ENCODE measurements around the gene OPCML. TPM values are rescaled to one million over a fixed set of nuclear protein-coding genes. Genes with fewer than 3 reads are reported as not detected.

OPCML gene
- polyA plus RNA-seq, 1 donor (not counting 4 experiments of a cell fraction or from before 2014, with no cell fraction given): 0.04 TPM

DNA sequence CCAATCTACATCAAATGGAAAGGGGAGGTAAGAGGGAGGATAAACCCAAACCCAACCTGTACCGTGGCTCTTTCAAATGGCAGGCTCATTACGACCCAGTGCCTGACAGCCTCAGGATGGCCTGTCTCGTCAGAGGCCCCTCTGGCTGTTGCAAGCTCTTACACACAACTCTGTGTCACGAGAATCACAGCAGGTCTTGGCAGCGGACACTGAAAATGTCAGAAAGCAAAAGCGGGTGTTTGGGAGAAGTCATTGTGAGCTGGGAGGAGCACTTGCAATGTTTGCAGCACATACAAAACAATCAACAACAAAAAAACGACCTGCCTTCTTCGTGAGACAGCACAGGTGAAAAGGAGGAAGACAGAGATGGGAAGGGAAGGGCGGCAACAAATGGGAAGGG, 248.1 kb downstream of the OPCML start:
- DNase-seq (ENCODE audit: low read depth, low spot score) (no peak), FAIRE-seq (no peak)
- TF ChIP-seq, protein P1, sequence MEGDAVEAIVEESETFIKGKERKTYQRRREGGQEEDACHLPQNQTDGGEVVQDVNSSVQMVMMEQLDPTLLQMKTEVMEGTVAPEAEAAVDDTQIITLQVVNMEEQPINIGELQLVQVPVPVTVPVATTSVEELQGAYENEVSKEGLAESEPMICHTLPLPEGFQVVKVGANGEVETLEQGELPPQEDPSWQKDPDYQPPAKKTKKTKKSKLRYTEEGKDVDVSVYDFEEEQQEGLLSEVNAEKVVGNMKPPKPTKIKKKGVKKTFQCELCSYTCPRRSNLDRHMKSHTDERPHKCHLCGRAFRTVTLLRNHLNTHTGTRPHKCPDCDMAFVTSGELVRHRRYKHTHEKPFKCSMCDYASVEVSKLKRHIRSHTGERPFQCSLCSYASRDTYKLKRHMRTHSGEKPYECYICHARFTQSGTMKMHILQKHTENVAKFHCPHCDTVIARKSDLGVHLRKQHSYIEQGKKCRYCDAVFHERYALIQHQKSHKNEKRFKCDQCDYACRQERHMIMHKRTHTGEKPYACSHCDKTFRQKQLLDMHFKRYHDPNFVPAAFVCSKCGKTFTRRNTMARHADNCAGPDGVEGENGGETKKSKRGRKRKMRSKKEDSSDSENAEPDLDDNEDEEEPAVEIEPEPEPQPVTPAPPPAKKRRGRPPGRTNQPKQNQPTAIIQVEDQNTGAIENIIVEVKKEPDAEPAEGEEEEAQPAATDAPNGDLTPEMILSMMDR (optimal IDR thresholded peaks at IDR 0.05 in 1 of 3, IDR thresholded peaks at IDR 0.05 in 1 of 3, conservative IDR thresholded peaks at IDR 0.05 in 1 of 3; ENCODE audit: extremely low read depth in 1 of 3, insufficient read depth in 2 of 3, low read length in 3 of 3): no peak
- no peak for TF ChIP-seq EZH2 (IDR thresholded peaks at IDR 0.05; ENCODE audit: low read length)
- Histone ChIP-seq H3K9ac (ENCODE audit: control insufficient read depth, extremely low read depth, insufficient read depth, low read length) (no peak overlapping the region), H3K27me3 (ENCODE audit: control insufficient read depth, extremely low read depth, insufficient read depth, low read length) (no peaks in the 10 kb centered on the region), H4K20me1 (ENCODE audit: control insufficient read depth, extremely low read depth, insufficient read depth, low read length) (no peaks in the 10 kb centered on the region), H3K4me3 (ENCODE audit: control insufficient read depth in 2 of 3, extremely low read depth in 1 of 3, insufficient read depth in 2 of 3, low read depth in 1 of 3, low read length in 3 of 3) (no peak overlapping the region), H2AFZ (ENCODE audit: control insufficient read depth, low read length) (no peak overlapping the region), H3K9me3 (ENCODE audit: control insufficient read depth, low read depth, low read length) (no peaks in the 10 kb centered on the region), H3K4me2 (ENCODE audit: control insufficient read depth, extremely low read depth, insufficient read depth, low read depth, low read length) (no peak overlapping the region), H3K79me2 (ENCODE audit: control insufficient read depth, insufficient read depth, low read length) (no peaks in the 10 kb centered on the region), H3K27ac (ENCODE audit: control insufficient read depth, insufficient read depth, low read length) (no peak overlapping the region), H3K36me3 (ENCODE audit: control insufficient read depth in 2 of 2, extremely low read depth in 1 of 2, insufficient read depth in 2 of 2, low read length in 2 of 2) (no peaks in the 10 kb centered on the region), H3K9me1 (ENCODE audit: control insufficient read depth, extremely low read depth, insufficient read depth, low read length) (no peaks in the 10 kb centered on the region), H3K4me1 (ENCODE audit: control insufficient read depth, extremely low read depth, insufficient read depth, low read length) (no peaks in the 10 kb centered on the region)
- dilution Hi-C loops (cut with MboI; ENCODE audit: extremely low pct_ligation_motif_present, low sequenced_read_pairs): no loop called here

DNA sequence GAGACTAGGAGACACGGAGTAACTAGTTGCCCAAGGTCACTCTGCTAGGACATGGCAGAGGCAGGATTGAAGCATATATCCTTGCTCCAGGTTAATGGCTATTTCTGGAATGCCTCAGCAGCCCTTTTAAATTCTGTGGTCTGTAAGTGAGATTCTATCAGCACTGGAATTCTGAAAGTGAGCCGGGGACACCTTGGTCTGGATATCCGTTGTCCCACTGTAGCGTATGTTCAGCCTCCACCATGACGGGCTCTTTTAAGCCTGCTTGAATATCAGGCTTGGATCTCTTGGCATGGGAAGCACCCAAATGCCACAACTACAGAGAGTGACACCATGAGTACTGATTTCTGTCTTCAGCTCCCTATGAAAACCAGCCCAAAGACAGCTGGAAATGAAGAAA, 254.4 kb downstream of the OPCML start:
- H3K36me3 ChIP-seq (ENCODE audit: control insufficient read depth in 2 of 2, extremely low read depth in 1 of 2, insufficient read depth in 2 of 2, low read length in 2 of 2): no peaks in the 10 kb centered on the region
- no peak for TF ChIP-seq EZH2 (IDR thresholded peaks at IDR 0.05; ENCODE audit: low read length)
- no peaks in the 10 kb centered on the region for H3K9me1 ChIP-seq (ENCODE audit: control insufficient read depth, extremely low read depth, insufficient read depth, low read length)
- FAIRE-seq (no peak), DNase-seq (ENCODE audit: low read depth, low spot score) (no peak)
- H2AFZ ChIP-seq (ENCODE audit: control insufficient read depth, low read length): no peak overlapping the region
- H3K9ac ChIP-seq (ENCODE audit: control insufficient read depth, extremely low read depth, insufficient read depth, low read length): no peak overlapping the region
- H3K4me1 ChIP-seq (ENCODE audit: control insufficient read depth, extremely low read depth, insufficient read depth, low read length): no peaks in the 10 kb centered on the region
- H3K4me2 ChIP-seq (ENCODE audit: control insufficient read depth, extremely low read depth, insufficient read depth, low read depth, low read length): no peak overlapping the region
- dilution Hi-C loops (cut with MboI; ENCODE audit: extremely low pct_ligation_motif_present, low sequenced_read_pairs): no loop called here
- H3K27me3 ChIP-seq (ENCODE audit: control insufficient read depth, extremely low read depth, insufficient read depth, low read length): no peaks in the 10 kb centered on the region
- no peak overlapping the region for H3K27ac ChIP-seq (ENCODE audit: control insufficient read depth, insufficient read depth, low read length)
- no peaks in the 10 kb centered on the region for H4K20me1 ChIP-seq (ENCODE audit: control insufficient read depth, extremely low read depth, insufficient read depth, low read length)
- no peaks in the 10 kb centered on the region for H3K79me2 ChIP-seq (ENCODE audit: control insufficient read depth, insufficient read depth, low read length)
- H3K9me3 ChIP-seq (ENCODE audit: control insufficient read depth, low read depth, low read length): peaks cover 3% of the 10 kb centered on the region
- no peak overlapping the region for H3K4me3 ChIP-seq (ENCODE audit: control insufficient read depth in 2 of 3, extremely low read depth in 1 of 3, insufficient read depth in 2 of 3, low read depth in 1 of 3, low read length in 3 of 3)

Measured in keratinocyte (primary cell).